ENCODE measurements around the gene TBX22.

Gene TBX22

DNA sequence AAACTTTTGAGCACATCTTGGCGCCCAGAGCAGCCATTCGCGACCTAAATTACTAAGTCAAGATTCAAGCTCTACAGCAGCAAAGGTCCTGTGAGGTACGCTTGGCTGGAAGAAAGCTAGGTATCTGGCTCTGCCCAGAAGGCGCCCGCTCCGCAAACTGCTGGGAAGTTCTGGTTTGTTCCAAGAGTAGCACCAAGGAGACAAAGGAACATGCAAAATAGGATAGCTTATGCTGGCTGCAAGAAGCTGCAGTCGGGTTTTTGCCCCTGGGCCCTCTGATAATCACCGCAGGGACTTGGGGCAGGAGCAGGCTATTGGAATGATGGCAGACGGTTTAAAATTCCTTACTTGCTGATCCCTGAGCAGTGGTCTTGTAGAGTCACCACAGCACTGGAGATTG, 3.0 kb upstream of the TBX22 start:
- H3K36me3 ChIP-seq (ENCODE audit: control insufficient read depth, low read length), result no peaks in the 10 kb centered on the region
- no peaks in the 10 kb centered on the region for H4K20me1 ChIP-seq (ENCODE audit: control insufficient read depth, insufficient read depth, low read depth, low read length)
- H3K27me3 ChIP-seq (ENCODE audit: control insufficient read depth, low read length), result no peaks in the 10 kb centered on the region
- H3K79me2 ChIP-seq (ENCODE audit: control insufficient read depth, low read length), result no peaks in the 10 kb centered on the region
- H3K4me3 ChIP-seq (ENCODE audit: low read length), result no peak overlapping the region
- TF ChIP-seq EZH2phosphoT487 (IDR thresholded peaks at IDR 0.05; ENCODE audit: borderline replicate concordance, low read length) (no peak), CTCF (IDR thresholded peaks at IDR 0.05; ENCODE audit: low read depth, low read length, poor library complexity, severe bottlenecking) (no peak)
- no peaks in the 10 kb centered on the region for H3K9me3 ChIP-seq (ENCODE audit: control insufficient read depth, insufficient read depth, low read length)
- H3K27ac ChIP-seq (ENCODE audit: low read depth, low read length), result no peak overlapping the region
- no peaks in the 10 kb centered on the region for H3F3A ChIP-seq (ENCODE audit: control insufficient read depth, insufficient read depth)
- no peaks in the 10 kb centered on the region for H3K9me2 ChIP-seq (replicated peaks; ENCODE audit: control insufficient read depth, low read length)
- H3K4me2 ChIP-seq (ENCODE audit: low read length), result no peak overlapping the region
- H3K4me1 ChIP-seq (ENCODE audit: control insufficient read depth, low read length), result no peaks in the 10 kb centered on the region

DNA sequence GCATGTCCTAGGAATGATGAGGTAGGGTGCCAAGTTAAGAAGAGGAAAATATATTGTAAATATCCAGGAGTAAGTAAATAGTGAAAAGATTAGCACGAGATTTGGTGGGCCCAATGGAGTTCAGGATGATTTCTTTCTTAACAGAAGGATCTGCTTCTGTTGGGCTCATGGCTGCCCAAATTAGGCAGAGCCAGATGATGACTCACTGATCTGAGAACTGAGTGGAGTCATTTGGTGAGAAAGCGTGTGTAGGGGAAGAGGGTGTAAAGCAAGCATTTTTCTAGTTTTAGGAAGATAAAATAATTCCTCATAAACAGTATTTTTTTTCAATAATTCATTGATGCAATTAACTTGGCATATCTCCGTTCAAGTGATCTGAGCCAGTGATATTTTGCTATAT, 1.6 kb downstream of the TBX22 start:
- TF ChIP-seq CTCF (IDR thresholded peaks at IDR 0.05; ENCODE audit: low read depth, low read length, poor library complexity, severe bottlenecking) (no peak), EZH2phosphoT487 (IDR thresholded peaks at IDR 0.05; ENCODE audit: borderline replicate concordance, low read length) (no peak)
- no peak overlapping the region for H3K4me3 ChIP-seq (ENCODE audit: low read length)
- no peaks in the 10 kb centered on the region for H4K20me1 ChIP-seq (ENCODE audit: control insufficient read depth, insufficient read depth, low read depth, low read length)
- H3K4me2 ChIP-seq (ENCODE audit: low read length), result no peak overlapping the region
- no peaks in the 10 kb centered on the region for H3K4me1 ChIP-seq (ENCODE audit: control insufficient read depth, low read length)
- no peak overlapping the region for H3K27ac ChIP-seq (ENCODE audit: low read depth, low read length)
- no peaks in the 10 kb centered on the region for H3K9me3 ChIP-seq (ENCODE audit: control insufficient read depth, insufficient read depth, low read length)
- no peaks in the 10 kb centered on the region for H3K79me2 ChIP-seq (ENCODE audit: control insufficient read depth, low read length)
- no peaks in the 10 kb centered on the region for H3K9me2 ChIP-seq (replicated peaks; ENCODE audit: control insufficient read depth, low read length)
- no peaks in the 10 kb centered on the region for H3F3A ChIP-seq (ENCODE audit: control insufficient read depth, insufficient read depth)
- H3K27me3 ChIP-seq (ENCODE audit: control insufficient read depth, low read length), result no peaks in the 10 kb centered on the region
- H3K36me3 ChIP-seq (ENCODE audit: control insufficient read depth, low read length), result no peaks in the 10 kb centered on the region

GRCh38 chrX:80021621-80022020, 7.1 kb downstream of the TBX22 start:
- no peak overlapping the region for H3K4me2 ChIP-seq (ENCODE audit: low read length)
- no peaks in the 10 kb centered on the region for H3F3A ChIP-seq (ENCODE audit: control insufficient read depth, insufficient read depth)
- H3K9me2 ChIP-seq (replicated peaks; ENCODE audit: control insufficient read depth, low read length), result no peaks in the 10 kb centered on the region
- H3K4me3 ChIP-seq (ENCODE audit: low read length), result no peak overlapping the region
- TF ChIP-seq EZH2phosphoT487 (IDR thresholded peaks at IDR 0.05; ENCODE audit: borderline replicate concordance, low read length) (no peak), CTCF (IDR thresholded peaks at IDR 0.05; ENCODE audit: low read depth, low read length, poor library complexity, severe bottlenecking) (no peak)
- no peaks in the 10 kb centered on the region for H3K79me2 ChIP-seq (ENCODE audit: control insufficient read depth, low read length)
- H3K9me3 ChIP-seq (ENCODE audit: control insufficient read depth, insufficient read depth, low read length), result no peaks in the 10 kb centered on the region
- no peaks in the 10 kb centered on the region for H4K20me1 ChIP-seq (ENCODE audit: control insufficient read depth, insufficient read depth, low read depth, low read length)
- no peak overlapping the region for H3K27ac ChIP-seq (ENCODE audit: low read depth, low read length)
- H3K27me3 ChIP-seq (ENCODE audit: control insufficient read depth, low read length), result no peaks in the 10 kb centered on the region
- H3K36me3 ChIP-seq (ENCODE audit: control insufficient read depth, low read length), result no peaks in the 10 kb centered on the region
- H3K4me1 ChIP-seq (ENCODE audit: control insufficient read depth, low read length), result no peaks in the 10 kb centered on the region

Data from DOHH2 (cell line).